HG03442 (cell line): ENCODE measurements around the gene S100A3.
"Not testable (repeated sequence)": the region's sequence is repeated elsewhere in the genome, so short reads cannot be mapped to it uniquely, and the experiment has no call there.

Source experiments
- ATAC-seq: cut with Tn5 transposase; IDR thresholded peaks from one replicate; pipeline ENCODE4 v1.9.1; 2021; ENCODE audit warnings: mild to moderate bottlenecking, moderate library complexity; ENCODE audit not compliant: unreplicated experiment

S100A3 gene

DNA sequence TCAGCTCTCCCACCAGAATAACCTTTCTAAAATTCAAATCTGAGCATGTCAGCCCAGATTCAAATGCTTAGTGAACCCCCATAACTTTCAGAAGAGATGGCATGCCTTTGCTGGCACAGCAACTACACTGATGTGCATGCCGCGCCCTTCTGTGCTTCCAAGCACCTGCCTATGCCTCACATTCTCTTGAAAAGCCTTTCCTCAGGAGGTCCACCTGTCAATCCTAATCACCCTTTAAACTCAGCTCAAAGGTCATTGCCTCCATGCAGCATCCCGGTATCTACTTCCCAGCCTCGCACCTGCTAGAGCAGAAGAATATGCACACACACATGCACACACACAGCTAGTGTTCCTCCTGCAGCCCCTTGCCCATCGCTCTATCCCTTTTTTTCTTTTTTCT lies 21.8 kb upstream of the S100A3 start:
- ATAC-seq: no peak

DNA sequence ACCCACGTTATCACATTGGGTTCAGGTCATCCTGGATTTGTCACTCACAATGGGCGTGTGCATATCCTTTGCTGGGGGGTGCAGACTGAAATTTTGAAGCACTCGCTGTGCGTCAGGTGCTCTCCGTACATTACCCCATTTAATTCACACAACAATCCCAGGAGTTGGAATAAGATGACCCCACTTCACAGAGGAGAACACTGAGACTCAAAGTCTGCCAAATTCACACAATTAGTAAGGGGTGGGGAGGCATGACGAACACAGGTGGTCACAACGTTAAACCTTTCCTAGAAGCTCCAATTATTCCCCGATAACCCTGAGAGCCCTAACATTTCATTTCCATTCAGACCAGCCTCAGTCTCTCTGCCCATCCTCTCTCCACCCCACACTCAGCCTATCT lies 20.4 kb upstream of the S100A3 start:
- ATAC-seq: no peak

DNA sequence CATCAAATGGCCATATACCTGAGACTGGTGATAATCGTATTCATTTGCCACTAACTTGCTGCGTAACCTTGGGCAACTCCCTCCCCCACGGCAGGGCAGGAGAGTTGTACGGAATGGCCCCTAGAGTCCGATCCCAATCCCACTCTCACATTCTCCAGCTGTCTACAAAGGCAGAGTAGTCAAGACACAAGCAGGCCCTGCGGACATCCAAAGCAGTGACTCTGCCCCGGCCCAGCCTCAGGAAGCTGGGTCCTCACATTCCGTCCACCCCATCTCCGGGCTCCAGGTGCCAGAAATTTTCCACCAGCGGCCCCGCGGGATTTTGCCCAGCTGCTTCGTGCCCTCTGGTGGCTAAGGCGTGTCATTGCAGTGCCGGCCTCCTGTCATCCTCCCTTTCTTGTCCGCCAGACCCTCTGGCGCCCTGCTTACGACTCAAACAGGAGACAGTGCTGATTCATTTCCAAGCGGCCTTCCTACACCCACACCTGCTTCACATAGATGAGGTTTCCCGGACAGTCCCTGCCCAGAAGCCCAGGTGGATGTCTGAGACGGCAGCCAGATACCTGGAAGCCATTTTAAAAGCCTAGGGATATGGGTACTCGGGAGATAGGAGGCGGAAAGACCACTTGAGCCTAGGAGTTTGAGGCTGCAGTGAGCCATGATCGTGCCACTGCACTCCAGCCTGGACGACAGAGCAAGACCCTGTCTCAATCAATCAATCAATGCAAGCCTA lies 19.5 kb upstream of the S100A3 start:
- ATAC-seq: no peak

DNA sequence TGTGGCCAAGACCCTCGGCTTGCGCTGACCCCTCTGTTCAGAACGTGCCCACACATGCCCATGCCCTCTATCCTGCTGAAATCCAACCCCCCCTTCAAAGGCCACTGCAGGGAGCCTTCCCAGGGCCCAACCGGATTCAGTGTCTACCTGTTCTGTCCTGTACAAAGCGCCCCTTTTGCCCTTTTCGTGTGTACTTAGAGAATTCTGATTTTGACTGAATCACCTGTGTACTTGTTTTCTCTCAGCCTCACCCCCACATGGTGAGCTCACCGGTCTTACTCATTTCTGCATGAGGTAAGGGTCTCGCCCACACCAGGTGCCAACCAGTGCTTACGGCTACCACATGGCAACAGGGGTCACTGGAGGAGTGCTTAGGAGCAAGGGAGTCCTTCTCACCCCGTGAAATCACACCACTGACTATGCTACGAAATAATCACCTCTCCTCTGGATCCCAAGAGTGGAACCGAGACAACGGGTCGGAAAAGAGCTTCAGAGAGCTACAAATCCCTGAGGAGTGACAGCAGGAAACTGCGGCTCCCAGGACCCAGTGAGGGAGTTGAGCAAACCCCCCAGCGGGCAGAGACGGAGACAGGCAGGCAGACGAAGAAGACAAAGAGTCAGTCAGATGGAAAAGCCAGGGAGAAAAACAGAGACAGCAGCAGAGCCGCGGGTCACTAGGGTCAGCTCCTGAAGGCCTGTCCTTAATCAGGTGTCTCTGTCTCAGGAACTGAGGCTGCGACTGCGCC lies 18.7 kb upstream of the S100A3 start:
- ATAC-seq: no peak

DNA sequence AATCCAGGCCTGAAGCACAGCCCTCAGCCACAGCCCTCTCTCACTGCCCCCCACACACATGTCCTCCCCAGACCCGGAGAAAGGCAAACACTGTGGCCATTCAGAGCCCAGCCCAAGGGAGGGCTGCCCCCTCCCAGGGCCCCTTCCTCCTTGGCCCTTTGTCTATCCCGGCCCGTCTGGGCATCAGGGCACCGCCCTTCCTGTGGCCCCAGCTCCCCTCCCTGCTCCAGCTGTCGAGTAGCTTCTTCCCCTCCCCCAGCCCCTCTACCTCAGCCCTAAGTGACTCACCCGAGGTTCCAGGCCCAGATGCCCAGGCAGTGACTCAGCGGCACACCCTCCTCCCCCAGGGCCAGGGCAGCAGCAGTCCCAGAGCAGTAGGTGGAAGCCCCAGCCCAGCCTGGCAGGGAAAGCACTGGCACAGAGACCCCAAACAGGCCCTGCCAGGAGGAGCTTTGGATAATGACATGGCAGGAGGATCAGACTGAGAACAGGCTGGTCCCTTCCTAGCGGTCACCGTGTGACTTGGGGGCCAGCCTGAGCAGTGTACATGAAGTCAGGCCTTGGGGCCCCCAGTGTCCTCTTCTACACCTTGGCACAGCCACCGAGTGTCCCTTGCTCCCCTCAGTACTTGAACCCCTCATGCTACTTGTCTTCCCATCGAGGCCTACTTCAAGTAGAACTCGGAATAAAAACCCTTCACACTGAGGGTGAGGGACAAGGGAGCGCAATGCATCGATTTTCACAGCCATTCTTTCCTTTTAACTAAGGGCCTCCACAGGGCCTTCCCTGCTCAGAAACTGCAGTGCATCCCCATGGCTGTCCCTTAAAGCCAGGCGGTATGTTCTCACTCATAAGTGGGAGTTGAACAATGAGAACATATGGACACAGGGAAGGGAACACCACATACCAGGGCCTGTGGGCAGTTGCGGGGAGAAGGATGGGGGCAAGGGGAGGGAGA lies 17.6 kb upstream of the S100A3 start:
- ATAC-seq: peak; percentile 57

DNA sequence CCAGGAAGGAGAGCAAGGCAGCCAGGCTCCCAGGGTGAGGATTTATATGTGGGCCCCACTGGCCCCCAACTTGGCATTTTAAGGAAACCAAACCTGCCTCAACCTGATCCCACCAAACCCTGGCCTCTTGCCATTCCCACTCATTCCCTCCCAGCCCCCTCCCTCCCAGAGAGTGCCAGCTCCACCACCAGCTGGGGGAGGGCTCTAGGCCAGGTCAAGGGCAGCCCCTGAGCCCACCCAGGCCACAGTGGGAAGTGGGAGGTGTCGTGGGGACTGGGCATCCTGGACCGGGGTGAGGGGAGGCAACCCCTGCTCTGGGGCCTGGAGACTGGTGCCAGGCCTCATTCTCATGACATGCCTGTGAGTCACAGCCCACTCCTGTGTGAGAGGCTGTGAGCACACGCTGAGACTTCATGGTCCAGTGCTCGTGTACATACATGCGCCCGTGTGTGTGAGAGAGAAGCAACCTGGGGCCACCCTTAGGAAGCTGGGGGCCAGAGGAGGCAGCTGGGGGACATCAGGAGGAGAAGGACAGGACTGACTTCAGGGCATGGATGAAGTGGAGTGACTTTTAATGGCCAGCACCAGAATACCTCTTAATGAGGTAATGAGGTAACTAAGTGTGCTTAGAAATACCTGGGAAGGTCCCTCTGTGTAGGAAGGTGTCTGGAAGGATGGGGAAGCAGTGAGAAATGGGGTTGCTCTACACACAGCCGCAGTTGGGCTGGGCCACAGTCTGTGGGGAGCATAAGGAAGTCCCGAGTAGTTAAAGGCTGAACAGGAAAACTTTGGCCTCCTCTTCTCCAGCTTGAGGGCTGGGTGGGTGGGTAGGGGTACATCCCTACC lies 16.7 kb upstream of the S100A3 start, which contains the start of gene S100A2:
S100A2 (minus strand) TSS at position 316 of the 846 bp plus-strand sequence. CDS start 1,967 bp downstream, outside the sequence.
- ATAC-seq: peak; percentile 43

DNA sequence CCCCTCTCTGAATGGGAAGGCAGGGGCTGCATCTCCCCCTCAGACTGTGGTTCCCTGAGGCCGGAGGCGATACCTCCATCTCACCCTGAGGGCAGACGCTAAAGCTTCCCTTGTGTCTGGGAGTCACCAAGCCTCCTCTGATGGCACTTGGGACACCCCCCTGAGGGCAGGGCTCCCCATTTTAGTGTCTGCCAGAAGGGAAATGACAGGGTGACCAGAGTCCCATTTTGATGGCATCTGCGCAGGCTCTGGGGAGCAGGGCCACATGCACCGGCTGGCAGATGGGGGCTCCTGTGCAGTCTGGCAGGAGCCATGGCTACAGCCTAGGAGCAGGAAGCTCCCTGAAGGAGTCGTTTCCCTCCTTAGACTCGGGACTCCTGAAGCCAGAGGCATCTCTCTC lies 14.9 kb upstream of the S100A3 start:
- no peak for ATAC-seq

DNA sequence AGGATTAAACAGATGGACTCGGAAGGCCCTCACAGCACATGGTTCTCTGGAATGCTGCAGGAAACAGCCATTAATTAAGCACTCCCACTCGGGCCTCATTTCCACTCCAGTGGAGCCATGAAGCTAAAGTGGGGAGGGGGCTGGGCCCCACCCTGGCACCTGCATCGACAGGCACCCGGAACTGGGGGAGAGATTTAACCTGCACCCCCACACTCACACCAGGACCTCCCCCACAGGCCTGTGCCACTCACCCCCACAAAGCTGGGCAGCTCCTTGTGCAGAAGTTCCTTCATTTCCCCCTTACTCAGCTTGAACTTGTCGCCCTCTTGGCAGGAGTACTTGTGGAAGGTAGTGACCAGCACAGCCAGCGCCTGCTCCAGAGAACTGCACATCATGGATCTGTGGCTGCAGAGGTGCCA lies 14.4 kb upstream of the S100A3 start:
- no peak for ATAC-seq

DNA sequence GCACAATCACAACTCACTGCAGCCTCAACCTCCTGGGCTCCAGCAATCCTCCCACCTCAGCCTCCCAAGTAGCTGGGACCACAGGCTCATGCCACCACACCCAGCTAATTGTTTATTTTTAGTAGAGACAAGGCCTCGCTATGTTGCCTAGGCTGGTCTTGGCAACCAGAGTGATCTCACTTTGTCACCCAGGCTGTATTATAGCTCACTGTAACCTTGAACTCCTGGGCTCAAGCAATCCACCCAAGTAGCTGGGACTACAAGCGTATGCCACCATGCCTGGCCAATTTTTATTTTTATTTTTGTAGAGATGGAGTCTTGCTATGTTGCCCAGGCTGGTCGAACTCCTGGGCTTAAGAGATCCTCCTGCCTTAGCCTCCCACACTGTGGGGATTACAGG lies 13.0 kb upstream of the S100A3 start:
- not testable (repeated sequence) for ATAC-seq

DNA sequence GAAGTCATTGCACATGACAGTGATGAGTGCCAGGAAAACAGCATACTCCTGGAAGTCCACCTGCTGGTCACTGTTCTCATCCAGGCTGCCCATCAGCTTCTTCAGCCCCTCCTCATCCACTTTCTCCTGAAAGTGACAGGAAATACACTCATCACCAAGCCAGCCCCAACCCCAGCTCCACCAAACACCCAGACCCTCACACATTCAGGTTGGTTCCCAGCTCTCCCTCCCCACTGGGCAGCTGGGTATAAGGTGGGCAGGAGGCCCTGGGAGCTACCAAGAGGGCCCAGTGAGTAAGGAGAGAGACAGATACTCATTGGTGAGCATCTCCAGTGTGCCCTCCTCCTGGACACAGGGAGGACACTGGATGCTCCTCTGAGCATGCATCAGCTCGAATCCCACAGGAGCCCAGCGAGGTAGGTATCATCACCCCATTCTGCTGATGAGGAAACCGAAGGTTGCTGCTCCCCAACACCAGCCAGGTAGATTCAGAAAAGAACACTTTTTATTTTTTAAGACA lies 12.5 kb upstream of the S100A3 start:
- no peak for ATAC-seq

DNA sequence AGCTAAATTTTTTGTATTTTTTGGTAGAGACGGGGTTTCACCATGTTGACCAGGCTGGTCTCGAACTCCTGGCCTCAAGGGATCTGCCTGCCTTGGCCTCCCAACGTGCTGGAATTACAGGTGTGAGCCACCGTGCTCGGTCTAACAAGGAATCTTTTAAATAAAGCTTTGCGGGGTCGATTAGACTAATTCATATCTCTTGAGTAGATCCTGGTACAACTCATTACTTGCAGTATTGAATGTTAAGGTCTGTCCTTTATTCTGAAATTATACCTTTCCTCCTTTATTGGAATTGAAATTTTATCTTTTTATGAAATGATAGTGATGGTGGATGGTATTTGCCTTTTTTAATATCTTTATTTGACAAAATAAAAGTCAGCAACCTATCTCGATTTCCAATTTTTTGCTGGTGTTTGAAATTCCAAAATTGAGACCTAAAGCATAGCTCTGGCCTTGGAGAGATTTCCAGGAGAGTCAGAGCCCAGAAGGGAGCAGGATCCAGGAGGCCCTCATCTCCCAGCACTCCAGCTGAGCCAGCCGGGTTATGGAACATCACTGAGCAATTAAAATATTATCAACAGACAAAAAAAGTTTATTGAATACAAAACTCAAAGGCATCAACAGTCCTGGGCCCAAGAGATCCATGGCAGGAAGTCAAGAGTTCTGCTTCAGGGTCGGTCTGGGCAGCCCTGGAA lies 11.9 kb upstream of the S100A3 start:
- ATAC-seq: no peak

DNA sequence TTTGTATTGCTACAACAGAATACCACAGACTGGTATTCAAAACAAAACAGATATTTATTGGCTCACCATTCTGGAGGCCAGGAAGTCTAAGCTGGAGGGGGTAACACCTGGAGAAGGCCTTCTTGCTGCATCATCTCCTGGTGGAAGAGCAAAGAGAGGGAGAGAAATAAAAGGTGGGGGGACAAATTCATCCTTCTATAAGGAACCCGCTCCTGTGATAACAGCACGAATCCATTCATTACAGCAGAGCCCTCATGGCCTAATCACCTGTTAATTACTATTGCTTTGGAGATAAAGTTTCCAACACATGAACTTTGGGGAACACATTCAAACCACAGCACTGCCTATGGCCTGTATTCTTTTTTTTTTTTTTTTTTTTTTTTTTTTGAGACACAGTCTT lies 11.2 kb upstream of the S100A3 start:
- ATAC-seq: no peak

DNA sequence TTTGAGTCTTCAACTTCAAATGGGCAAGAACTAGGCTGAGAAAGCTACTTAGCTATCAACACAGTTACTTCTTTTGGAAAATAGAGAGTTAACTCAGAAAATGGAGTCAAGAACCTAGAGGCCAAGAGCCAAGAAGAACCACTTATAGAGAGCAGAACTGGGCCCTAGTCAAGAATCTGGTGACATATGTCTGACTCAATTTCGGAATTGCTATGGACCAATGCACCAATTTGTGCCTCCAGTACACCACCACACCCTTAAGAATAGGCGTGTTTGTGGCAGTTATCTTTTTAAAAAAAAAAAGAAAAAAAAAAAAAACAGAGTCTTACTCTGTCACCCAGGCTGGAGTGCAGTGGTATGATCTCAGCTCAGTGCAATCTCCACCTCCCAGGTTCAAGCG lies 8.8 kb upstream of the S100A3 start:
- no peak for ATAC-seq

DNA sequence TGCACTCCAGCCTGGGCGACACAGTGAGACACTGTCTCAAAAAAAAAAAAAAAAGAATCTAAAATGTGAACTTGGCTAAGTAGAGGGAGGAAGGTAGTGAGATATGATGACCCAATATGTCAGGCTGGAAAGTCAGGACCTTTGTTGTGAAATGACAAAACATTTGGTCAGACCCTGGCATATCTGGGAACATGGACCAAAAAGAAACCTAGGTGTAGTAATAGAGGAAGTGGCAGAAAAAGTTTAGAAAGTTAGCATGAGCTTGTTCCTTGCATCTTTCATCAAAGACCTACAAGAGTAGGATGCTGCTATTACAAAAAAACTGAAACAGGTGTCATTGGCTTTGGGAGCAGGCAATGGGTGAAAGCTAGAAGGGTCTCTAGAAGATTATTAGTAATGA lies 7.3 kb upstream of the S100A3 start:
- no peak for ATAC-seq

DNA sequence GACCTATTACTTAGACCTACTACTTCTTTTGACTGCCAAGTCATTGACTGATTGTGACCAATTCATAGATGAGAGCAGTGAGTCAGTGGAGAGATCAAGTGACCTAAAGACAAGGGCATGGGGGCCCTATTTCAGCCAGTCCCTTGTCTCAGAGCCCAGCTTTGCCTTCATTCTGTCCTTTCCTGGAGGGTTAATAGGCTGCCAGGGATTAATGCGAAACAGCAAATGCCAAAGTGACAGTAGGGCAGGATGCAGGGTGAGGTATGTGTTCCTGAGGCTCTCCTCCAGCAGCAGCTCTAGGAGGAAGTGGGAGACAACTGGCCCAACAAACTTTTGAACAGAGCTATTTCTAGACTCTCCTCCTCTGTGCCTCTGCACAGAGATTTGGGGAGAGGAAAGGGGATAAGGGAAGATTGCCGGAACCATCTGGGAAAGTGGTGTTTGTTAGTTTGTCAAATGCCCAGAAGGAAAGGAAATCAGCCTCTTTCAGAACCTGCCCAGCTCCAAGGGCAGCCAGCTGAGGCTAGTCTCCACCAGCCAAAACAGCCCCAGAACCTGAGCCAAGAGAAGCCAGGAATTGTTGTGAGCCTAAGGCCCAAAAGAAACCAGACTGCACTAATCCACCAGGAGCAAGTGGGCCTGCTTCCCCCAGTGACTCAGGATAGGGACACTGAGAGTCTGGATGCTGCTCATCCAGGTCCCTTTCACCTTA lies 4.9 kb upstream of the S100A3 start:
- ATAC-seq: no peak

DNA sequence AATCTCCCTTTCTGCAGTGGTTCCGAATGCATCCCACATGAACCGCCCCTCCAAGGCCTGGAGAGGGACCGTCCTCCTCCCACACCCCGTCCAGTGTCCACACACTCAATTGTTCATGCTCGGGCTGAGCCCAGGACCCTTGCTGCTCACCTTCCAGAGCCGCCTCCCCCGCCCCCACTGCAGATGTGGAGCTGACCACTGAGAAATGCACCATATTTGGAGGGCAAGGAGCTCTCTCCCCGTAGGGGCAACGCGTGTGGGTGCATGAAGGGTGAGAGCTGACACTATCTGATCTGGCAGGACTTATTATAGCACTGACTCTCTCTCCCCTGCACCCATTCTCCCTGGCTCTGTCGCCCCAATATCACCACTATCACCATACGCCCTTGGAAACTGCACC lies 4.0 kb upstream of the S100A3 start:
- ATAC-seq: no peak

DNA sequence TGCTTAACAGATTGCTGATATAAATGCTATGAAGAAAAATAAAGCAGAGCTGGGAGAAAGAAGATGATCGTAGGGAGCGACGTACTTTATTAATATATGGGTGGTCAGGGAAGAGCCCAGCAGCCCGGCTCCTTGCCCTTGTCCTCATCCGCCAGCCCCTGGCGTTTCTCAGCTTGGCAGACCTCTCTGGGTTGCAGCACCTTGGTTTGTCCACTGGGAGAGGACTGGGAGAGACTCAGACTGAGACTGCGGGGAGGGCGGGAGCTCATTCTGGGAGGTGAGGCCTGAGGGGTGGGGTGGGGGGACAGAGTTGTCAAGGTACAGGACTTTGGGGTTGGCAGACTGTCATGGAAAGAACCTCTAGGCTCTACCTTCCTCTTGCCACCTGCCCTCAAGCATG lies 3.3 kb upstream of the S100A3 start:
- no peak for ATAC-seq

DNA sequence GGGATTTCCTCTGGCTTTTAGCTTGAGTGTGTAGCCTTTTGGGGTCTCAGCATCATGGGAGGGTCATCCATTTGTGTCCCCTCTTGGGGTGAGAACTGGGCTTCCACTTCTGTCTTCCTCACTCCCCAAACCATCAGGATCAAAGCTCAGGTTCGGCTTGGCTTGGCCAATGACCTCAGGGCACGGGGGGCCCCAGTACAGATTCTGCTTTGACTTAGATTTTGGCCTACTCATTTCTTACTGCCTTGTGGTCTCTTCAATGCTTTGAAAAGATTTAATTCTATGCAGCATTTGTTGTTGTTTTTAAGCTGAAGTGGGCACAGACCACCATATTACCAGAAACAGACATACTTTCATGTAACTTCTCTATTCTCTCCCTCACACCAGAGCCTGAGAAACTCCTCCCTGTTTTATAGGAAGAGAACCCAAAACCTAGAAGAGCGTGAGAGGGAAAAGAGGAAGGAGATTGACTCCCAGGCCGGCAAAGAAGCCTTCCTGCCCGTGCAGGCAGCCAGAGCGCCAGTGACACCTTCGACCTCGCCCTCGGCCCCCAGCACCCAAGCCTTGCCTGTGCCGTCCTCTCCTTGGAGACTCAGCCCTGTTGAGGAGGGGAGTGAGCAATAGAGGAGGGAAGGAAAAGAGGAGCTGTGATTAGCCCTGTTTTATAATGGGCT lies 1.9 kb upstream of the S100A3 start:
- ATAC-seq: no peak
